Memory B cell (primary cell): ENCODE data around the gene CXCL12.

ENCODE experiments used
- ATAC-seq: fragments of 150-1000 bp; cut with Tn5 transposase; 2 replicates; pipeline ENCODE4 v1.10.0; 2021; ENCODE audit warnings: low read depth, mild to moderate bottlenecking, moderate library complexity
- DNase-seq, 2 donors: peaks; one replicate each; pipeline ENCODE4 v3.0.0; 2022; ENCODE audit warnings: low spot score in 2 of 2
- H3K27ac Mint-ChIP-seq: one replicate; pipeline ENCODE4 v1.8.0; 2022; ENCODE audit warnings: mild to moderate bottlenecking, moderate library complexity, mixed read lengths
- H3K27me3 Mint-ChIP-seq: one replicate; pipeline ENCODE4 v1.8.0; 2022; ENCODE audit warnings: mixed read lengths
- H3K36me3 Mint-ChIP-seq: one replicate; pipeline ENCODE4 v1.8.0; 2022; ENCODE audit warnings: mild to moderate bottlenecking, mixed read lengths
- H3K4me1 Mint-ChIP-seq: one replicate; pipeline ENCODE4 v1.8.0; 2022; ENCODE audit warnings: mixed read lengths
- H3K4me3 Mint-ChIP-seq: one replicate; pipeline ENCODE4 v1.8.0; 2022; ENCODE audit warnings: mild to moderate bottlenecking, moderate library complexity, mixed read lengths
- H3K9me3 Mint-ChIP-seq: one replicate; pipeline ENCODE4 v1.8.0; 2022; ENCODE audit warnings: mixed read lengths

CXCL12 gene

DNA sequence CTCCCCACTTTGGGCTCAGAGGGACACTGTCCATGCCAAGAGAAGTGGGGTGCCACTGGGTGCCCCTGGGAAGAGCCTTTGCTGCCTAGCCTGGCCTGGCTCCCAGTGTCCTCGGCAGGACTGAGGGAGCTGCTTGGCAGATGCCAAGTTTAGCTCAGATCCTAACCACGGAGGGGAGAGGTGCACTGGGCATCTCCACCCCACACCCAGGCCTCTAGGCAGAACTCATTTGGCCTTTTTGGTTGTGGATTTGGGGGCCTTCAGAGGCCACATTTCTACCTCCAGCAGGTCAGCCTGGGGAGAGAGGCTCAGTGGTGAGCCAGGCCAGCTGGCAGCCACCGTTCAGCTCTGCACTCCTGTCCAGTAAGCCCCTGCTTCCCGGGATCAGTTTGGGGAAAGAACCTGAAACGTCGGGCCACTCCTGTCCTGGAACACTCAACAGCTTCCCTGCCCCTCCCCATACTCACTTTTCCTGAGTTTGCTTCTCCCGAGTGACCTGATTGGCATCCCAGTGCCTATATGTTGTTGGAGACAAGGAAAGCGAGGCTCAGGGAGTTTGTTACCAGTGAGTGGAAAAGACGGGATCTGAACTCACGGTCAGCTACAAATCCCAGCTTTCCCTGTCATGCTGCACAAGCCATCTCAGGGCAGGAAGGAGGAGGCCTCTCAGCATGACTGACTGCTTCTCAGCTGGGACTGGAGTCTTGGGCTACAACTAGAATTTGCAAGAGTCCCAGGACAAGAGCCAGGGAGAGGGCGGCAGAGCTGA is 11.2 kb upstream of the CXCL12 start:
- DNase-seq (no peak), ATAC-seq (no peak)
- Mint-ChIP-seq H3K27me3 (peaks cover 7% of the 10 kb centered on the region), H3K9me3 (peaks cover 10% of the 10 kb centered on the region), H3K4me1 (peaks cover 2% of the 10 kb centered on the region), H3K36me3 (no peaks in the 10 kb centered on the region), H3K4me3 (no peak overlapping the region), H3K27ac (no peak overlapping the region)

DNA sequence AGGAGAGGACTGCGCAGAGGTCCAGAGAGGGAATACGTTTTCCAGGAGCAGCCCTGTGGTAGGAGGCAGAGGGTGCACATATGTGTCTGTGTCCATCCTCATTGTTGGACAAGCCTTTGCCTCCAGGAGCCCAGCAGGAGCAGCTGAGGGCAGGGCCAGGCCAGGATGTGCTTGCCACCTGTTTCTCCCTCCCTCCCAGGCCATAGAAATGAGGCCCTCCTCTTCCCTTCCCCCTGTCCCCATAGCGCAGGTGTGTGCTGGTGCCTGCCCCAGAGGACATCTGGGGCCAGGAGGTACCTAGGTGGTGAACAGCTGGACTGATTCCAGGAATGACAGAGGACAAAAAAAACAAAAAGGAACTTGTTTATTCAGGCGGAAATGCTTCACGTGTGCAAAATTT is 10.5 kb upstream of the CXCL12 start:
- ATAC-seq = no peak
- no peak overlapping the region for H3K4me3 Mint-ChIP-seq
- no peak for DNase-seq
- H3K4me1 Mint-ChIP-seq = no peaks in the 10 kb centered on the region
- H3K27me3 Mint-ChIP-seq = peaks cover 9% of the 10 kb centered on the region
- no peaks in the 10 kb centered on the region for H3K36me3 Mint-ChIP-seq
- peaks cover 6% of the 10 kb centered on the region for H3K9me3 Mint-ChIP-seq
- no peak overlapping the region for H3K27ac Mint-ChIP-seq

DNA sequence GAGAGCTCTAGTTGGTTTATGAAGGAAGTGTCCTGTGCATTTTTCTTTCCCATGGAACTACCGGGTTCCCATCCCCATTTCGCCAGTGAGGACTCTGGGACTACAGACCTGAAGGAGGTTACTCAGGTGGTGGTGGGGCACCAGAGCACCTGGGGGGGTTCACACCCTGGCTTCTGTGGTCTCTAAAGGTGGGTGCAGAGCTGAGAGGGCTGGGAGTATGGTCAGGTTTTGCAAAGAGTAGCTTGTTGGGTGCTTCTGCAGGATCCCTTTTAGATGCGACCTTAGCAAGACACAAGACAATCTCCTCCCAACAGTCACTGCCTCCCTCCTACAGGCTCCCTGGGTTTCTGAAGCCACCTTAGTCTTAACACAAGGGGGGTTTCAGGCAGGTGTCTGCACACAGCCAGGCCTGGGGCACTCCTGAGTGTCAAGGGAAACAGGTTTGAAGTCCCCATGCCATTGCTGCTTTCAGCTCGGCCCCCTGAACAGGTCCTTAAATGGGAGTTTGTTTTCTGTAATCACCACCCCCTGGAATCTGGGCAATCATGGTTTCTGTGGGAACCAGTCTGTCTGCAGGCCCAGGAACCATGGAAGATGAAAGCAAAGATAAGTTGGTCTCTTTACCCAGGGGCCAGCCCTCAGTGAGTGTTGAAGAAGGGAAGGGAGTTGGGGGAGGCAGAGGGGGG is 9.9 kb upstream of the CXCL12 start:
- Mint-ChIP-seq H3K4me3 (no peak overlapping the region), H3K27me3 (peaks cover 9% of the 10 kb centered on the region)
- no peak for ATAC-seq

DNA sequence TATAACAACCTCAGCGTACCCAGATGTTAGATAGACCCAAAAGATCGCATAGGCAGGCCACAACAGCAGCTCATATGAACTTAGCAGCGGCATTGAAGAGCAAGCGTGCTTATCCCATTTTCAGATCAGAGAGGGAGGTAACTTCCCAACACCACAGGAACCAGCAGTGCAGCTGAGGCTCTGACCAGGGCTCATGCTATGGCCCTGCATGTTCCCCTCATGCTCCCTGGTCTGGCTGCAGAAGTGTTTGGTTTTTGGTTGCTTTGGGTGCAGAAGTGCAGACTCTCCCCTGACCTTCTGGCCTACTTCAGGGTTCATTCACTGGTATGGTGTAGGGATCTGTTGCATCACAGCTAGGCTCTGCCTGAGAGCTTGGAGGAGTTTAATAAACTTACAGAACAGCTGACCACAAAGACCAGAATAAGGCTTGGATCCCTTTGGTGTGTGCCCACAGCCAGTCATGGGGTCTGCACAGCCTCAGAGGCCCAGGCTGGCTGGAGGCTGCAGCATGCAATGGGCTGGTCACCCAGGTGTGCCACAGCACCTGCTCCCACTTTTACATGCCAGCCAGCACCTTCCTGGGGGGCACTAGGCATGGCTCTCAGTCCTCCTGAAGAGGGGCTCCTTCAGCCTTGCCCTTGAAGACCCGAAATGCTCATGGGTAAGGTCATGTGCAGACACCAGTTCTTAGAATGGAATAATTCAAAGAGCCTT is 9.1 kb upstream of the CXCL12 start:
- H3K4me1 Mint-ChIP-seq = no peaks in the 10 kb centered on the region
- H3K4me3 Mint-ChIP-seq = no peak overlapping the region
- H3K9me3 Mint-ChIP-seq = peaks cover 6% of the 10 kb centered on the region
- no peaks in the 10 kb centered on the region for H3K36me3 Mint-ChIP-seq
- no peak for DNase-seq
- ATAC-seq = no peak
- no peak overlapping the region for H3K27ac Mint-ChIP-seq
- peaks cover 9% of the 10 kb centered on the region for H3K27me3 Mint-ChIP-seq

More for the DNA sequence above, 9.9 kb upstream of the CXCL12 start:
- H3K9me3 Mint-ChIP-seq = peaks cover 6% of the 10 kb centered on the region
- H3K4me1 Mint-ChIP-seq = no peaks in the 10 kb centered on the region
- H3K27ac Mint-ChIP-seq = no peak overlapping the region
- H3K36me3 Mint-ChIP-seq = no peaks in the 10 kb centered on the region
- DNase-seq = no peak

DNA sequence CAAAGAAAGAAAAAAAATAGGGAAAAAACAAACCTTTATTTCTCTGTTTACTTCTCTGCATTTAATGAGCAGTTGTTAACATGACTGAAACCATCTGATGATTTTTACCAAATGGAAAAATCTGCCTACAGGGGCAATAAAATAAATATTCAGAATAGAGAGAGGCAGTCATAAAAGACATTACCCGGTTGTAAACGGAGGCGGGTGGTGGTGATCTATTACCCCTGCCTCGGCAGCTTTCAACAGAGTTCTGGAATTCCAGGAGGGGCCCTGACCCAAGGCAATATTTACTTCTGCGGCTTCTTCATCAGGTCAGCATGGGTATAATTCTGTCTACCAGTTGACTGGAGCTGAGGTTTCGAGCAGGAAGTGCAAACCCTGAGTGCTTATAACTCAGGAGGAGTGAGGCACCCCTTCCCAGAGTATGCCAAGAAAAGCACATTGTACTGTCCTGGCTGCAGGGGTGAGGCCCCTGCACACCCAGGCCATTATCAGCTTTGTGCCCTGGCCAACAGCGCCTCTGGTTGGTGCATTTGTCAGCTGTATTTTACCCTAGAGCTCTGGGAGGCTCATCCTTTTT is 8.2 kb upstream of the CXCL12 start:
- Mint-ChIP-seq H3K27ac (no peak overlapping the region), H3K36me3 (no peaks in the 10 kb centered on the region), H3K4me3 (no peak overlapping the region), H3K4me1 (no peaks in the 10 kb centered on the region), H3K27me3 (peaks cover 12% of the 10 kb centered on the region), H3K9me3 (peaks cover 6% of the 10 kb centered on the region)
- DNase-seq (no peak), ATAC-seq (no peak)

DNA sequence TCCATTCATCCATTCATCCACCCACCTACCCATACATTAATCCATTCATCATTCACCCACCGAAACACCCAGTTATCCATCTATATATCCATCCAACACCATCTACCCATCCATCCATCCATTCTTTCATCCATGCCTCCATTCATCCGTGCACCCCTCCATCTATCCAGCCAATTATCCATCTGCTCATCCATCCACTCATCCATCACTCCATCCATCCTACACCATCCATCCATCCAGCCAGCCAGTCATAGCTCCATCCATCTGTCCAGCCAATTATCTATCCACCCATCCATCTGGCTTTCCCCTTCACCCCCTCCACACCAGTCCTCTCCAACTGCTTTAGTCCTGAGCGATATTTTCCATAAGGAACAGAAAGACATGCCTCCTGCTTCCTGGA is 7.5 kb upstream of the CXCL12 start:
- ATAC-seq (no peak), DNase-seq (no peak)
- Mint-ChIP-seq H3K4me1 (no peaks in the 10 kb centered on the region), H3K36me3 (no peaks in the 10 kb centered on the region), H3K27me3 (peaks cover 12% of the 10 kb centered on the region), H3K4me3 (no peak overlapping the region), H3K27ac (no peak overlapping the region), H3K9me3 (peaks cover 6% of the 10 kb centered on the region)

DNA sequence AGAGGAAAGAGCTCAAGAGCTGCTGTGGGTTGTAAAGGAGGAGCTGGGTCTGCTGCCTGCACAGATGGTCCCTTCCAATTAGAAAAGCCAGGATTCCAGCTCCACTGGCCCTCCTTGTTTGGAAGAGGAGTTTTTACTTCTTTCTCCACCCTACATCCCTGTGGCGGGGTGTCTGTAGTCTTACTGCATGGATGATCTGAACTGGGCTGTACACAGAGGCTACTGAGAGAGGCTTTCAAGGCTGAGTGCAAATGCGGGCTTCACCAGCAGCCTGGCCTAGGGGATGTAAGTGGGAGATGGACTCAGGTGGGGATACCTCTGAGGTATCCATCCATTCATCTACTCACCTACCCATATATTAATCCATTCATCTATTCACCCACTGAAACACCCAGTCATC is 7.1 kb upstream of the CXCL12 start:
- H3K36me3 Mint-ChIP-seq = no peaks in the 10 kb centered on the region
- no peak for ATAC-seq
- H3K9me3 Mint-ChIP-seq = peaks cover 6% of the 10 kb centered on the region
- DNase-seq = no peak
- no peaks in the 10 kb centered on the region for H3K4me1 Mint-ChIP-seq
- H3K27ac Mint-ChIP-seq = no peak overlapping the region
- H3K27me3 Mint-ChIP-seq = peaks cover 13% of the 10 kb centered on the region
- no peak overlapping the region for H3K4me3 Mint-ChIP-seq

DNA sequence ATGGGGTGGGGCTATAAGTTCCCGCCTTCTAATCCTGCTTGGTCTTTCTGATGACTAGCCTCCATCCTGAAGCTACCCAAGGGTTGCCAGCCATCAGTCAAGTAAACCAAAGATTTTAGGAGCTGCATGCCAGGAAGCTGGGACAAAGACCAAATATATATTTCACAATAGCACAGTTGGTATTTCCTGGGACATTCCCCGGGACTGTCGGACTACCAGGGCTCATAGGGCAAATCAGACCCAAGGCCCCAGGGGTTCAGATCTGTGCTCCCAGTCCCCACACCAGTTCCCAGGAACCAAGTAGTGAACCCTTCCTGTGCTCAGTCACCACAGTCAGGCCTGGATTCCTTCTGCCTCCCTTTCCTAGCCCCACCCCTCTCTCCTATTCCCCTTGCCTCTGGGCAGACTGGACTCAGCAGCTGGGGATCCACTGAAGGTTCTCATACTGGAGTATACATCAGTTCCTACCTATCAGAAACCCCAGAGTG is 5.7 kb upstream of the CXCL12 start:
- DNase-seq (no peak), ATAC-seq (no peak)
- H3K9me3 Mint-ChIP-seq = peaks cover 4% of the 10 kb centered on the region
- H3K36me3 Mint-ChIP-seq = no peaks in the 10 kb centered on the region
- H3K27ac Mint-ChIP-seq = no peak overlapping the region
- no peak overlapping the region for H3K4me3 Mint-ChIP-seq
- no peaks in the 10 kb centered on the region for H3K4me1 Mint-ChIP-seq
- peaks cover 11% of the 10 kb centered on the region for H3K27me3 Mint-ChIP-seq

DNA sequence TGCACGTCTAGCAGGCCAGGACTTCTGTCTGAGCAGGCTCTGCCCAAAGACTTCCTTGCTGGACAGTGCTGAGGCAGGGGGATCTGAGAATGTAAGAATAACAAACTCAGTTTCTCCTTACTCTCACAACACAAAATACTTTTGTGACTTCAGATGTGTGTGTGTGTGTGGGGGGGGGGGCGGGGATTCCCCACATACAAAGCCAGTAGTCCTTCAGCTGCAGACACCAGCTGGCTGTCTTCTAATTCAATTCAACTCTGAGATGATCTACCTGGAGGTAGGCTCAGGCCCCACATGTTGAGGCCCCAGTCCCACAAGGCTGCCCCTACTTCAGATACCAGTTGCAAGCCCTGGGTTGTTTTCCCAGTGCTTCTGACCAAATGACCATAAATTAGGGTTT is 4.7 kb upstream of the CXCL12 start:
- DNase-seq = no peak
- H3K27ac Mint-ChIP-seq = no peak overlapping the region
- no peak for ATAC-seq
- H3K27me3 Mint-ChIP-seq = peaks cover 11% of the 10 kb centered on the region
- peaks cover 4% of the 10 kb centered on the region for H3K9me3 Mint-ChIP-seq
- H3K36me3 Mint-ChIP-seq = no peaks in the 10 kb centered on the region
- H3K4me3 Mint-ChIP-seq = no peak overlapping the region
- H3K4me1 Mint-ChIP-seq = no peaks in the 10 kb centered on the region

DNA sequence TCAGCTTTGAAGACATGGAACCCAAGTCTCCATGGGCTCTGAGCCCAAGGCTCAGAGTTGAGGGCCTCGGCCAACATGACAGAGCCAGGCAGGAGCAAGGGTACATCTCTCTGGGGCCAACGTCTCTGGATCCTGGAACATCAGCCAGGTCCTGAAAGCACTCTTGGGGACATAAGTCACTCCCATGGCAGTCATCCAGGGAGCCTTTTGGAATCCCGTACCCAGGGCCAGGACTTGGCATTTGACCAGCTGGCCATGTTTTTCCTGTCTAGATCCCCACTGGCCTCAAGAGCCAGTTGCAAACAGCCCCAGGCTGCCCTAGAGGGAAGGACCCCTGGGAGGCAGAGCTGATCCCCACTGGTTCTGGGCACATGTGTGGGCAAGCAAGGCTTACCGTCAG is 4.3 kb upstream of the CXCL12 start:
- ATAC-seq = no peak
- no peak overlapping the region for H3K27ac Mint-ChIP-seq

DNA sequence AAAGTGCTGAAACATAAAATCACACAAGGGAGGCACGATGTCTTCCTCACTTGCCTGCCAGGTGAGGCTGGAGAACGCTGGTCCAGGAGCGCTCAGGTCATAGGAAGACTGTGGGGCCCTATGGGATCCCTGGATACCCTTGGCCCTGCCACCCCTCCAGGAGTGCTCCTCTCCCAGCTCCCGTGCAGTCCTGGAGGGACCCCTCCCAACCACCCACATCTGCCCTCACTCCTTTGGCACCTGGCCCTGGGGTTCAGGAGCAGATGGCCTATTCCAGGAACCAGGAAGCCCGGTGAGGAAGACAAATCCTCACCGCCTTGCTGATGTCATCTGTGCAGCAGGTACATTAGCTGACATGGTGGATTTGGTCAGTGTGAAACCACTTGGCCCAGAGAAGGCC is 3.7 kb upstream of the CXCL12 start:
- Mint-ChIP-seq H3K36me3 (no peaks in the 10 kb centered on the region), H3K4me3 (no peak overlapping the region), H3K27me3 (peaks cover 11% of the 10 kb centered on the region), H3K4me1 (no peaks in the 10 kb centered on the region), H3K9me3 (peaks cover 4% of the 10 kb centered on the region), H3K27ac (no peak overlapping the region)
- no peak for ATAC-seq
- DNase-seq = no peak

More for the DNA sequence above, 4.3 kb upstream of the CXCL12 start:
- DNase-seq = no peak
- Mint-ChIP-seq H3K27me3 (peaks cover 11% of the 10 kb centered on the region), H3K4me3 (no peak overlapping the region), H3K36me3 (no peaks in the 10 kb centered on the region), H3K9me3 (peaks cover 4% of the 10 kb centered on the region), H3K4me1 (no peaks in the 10 kb centered on the region)

DNA sequence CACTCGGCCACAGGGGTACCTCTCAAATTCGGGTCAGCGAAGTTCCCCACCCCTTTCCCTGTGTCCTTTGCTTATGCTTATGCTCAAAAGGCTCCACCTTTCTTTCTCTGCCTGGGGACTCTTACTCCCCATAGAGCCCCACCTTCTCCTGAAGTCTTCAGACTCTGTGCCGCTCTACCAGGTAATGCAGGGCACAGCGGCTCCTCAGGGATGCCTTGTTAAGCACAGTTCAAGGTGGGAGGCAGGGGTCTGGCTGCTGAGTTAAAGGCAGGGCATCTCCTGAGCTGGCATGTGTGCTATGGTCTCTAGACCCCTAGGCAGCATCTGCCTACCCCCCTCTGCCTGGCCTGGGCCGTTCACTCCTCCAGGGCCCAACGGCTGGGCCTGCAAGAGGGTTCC is 3.0 kb upstream of the CXCL12 start:
- no peak for ATAC-seq
- Mint-ChIP-seq H3K4me1 (no peaks in the 10 kb centered on the region), H3K27me3 (peaks cover 13% of the 10 kb centered on the region), H3K4me3 (no peak overlapping the region), H3K27ac (no peak overlapping the region), H3K9me3 (peaks cover 4% of the 10 kb centered on the region), H3K36me3 (no peaks in the 10 kb centered on the region)
- no peak for DNase-seq

DNA sequence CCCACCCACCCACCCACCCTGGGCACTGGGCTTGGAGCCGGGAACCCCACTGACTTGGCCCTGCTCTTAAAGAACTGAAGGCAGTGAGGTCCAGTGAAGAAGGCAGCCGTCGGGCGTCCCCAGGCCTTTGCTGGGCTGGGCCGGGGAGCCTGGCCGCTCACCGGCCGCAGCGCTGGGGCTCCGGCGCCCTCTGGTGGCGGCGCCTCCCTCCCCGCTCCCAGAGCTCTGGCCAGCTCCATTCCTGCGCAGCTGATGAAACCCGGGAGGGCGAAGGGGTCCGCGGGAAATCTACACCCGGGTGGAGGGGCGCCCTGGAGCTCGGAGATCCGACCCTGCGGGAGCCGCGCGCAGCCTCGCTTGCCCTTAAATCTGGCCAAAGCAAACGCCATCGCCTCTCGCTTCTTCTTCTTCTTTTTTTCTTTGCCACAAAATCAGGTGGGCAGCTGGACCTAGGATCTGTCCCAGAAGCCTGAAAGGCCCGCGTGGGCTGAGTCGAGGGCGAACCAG is 1.7 kb upstream of the CXCL12 start:
- no peak overlapping the region for H3K4me3 Mint-ChIP-seq
- DNase-seq = no peak
- no peak overlapping the region for H3K27ac Mint-ChIP-seq
- no peaks in the 10 kb centered on the region for H3K36me3 Mint-ChIP-seq
- peaks cover 9% of the 10 kb centered on the region for H3K27me3 Mint-ChIP-seq
- no peaks in the 10 kb centered on the region for H3K9me3 Mint-ChIP-seq
- ATAC-seq = no peak
- no peaks in the 10 kb centered on the region for H3K4me1 Mint-ChIP-seq
